ENCODE results near the gene MUC20. TPM values are rescaled to one million over a fixed set of nuclear protein-coding genes. Genes with fewer than 3 reads are reported as not detected.
"Not testable (repeated sequence)": the region's sequence is repeated elsewhere in the genome, so short reads cannot be mapped to it uniquely, and the experiment has no call there.

MUC20 gene
- total RNA-seq, 2 experiments from 2014 or later: 0.20 to 0.65 TPM

DNA sequence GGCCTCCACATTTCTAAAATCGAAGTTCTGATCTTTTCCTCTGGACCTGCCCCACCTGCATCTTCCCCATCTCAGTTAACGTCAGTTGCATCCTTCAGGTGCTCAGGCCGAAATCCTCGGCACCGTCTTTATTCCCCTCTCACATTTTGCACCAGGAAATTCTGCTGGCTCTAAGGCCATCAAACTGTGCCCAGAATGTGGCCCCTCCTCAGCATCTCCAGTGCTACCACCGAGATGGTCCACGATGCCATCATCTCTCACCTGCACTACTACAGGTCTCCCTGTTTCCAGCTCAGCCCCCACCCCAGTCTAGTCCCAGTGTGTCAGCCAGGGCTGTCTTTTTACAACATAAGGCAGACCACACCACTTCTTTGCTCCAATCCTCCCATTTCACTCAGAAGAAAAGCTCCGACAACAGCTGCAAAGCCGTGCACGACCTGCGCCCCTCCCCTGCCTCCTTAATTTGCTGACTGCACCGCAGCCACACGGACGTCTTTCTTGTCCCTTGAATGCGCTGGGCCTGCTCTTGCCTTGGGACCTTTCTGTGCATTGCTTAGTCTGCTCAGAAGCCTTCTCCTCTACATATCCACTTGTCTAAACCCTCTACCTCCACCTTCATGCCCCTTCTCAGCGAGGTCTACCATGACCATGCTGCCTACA, 14.4 kb downstream of the MUC20 start:
- no peaks in the 10 kb centered on the region for H3K36me3 Mint-ChIP-seq (ENCODE audit: low read depth)
- ATAC-seq: no peak

DNA sequence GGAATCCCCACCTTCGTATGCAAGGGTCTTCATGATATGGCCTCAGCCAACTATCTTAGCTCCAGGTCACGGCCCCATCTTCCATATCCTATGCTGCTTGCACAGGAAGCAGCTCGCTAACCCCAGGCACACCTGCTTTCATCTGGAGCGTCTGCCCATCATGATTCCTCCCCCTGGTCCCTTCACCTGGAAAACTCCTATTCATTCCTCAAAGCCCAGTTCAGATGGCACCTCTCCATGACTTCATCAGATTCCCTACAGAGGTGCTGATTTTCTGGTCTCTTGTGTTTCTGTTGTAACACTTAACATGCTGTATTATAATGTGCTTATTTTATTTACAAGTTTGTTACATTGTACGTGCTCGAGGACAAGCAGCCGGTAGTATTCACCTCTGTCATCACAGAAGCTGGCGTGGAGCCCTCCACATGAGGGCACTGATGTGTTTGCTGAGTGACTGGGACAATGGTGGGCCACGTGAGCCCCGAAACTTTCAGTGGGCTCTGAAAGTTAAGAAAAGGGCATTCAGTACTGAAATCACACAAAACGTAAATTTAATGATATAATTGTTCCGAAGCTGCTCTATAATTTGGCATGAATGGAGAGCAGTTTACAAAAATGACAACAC, 16.2 kb downstream of the MUC20 start:
- no peaks in the 10 kb centered on the region for H3K27me3 Mint-ChIP-seq
- POLR2A ChIA-PET: no interaction called here
- H3K4me3 Mint-ChIP-seq: no peak overlapping the region
- CTCF ChIA-PET: interaction anchor here (0.7 to 1.5 kb wide), 3 partner anchors 9 to 10 kb away, joined by 3 to 4 read pairs (median 4); no protein-coding TSS in a partner anchor
- TF ChIP-seq, protein P1, sequence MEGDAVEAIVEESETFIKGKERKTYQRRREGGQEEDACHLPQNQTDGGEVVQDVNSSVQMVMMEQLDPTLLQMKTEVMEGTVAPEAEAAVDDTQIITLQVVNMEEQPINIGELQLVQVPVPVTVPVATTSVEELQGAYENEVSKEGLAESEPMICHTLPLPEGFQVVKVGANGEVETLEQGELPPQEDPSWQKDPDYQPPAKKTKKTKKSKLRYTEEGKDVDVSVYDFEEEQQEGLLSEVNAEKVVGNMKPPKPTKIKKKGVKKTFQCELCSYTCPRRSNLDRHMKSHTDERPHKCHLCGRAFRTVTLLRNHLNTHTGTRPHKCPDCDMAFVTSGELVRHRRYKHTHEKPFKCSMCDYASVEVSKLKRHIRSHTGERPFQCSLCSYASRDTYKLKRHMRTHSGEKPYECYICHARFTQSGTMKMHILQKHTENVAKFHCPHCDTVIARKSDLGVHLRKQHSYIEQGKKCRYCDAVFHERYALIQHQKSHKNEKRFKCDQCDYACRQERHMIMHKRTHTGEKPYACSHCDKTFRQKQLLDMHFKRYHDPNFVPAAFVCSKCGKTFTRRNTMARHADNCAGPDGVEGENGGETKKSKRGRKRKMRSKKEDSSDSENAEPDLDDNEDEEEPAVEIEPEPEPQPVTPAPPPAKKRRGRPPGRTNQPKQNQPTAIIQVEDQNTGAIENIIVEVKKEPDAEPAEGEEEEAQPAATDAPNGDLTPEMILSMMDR (IDR thresholded peaks at IDR 0.05): no peak
- no peak overlapping the region for H3K27ac Mint-ChIP-seq
- intact Hi-C loops (cut with micrococcal nuclease): no loop called here
- no peaks in the 10 kb centered on the region for H3K36me3 Mint-ChIP-seq (ENCODE audit: low read depth)
- no peaks in the 10 kb centered on the region for H3K4me1 Mint-ChIP-seq (ENCODE audit: low read depth)
- DNase-seq (no peak), ATAC-seq (no peak)
- H3K9me3 Mint-ChIP-seq: no peaks in the 10 kb centered on the region

More for the DNA sequence above, 14.4 kb downstream of the MUC20 start:
- Mint-ChIP-seq H3K9me3 (no peaks in the 10 kb centered on the region), H3K27me3 (no peaks in the 10 kb centered on the region), H3K4me1 (ENCODE audit: low read depth) (no peaks in the 10 kb centered on the region), H3K27ac (no peak overlapping the region), H3K4me3 (no peak overlapping the region)
- intact Hi-C loops (cut with micrococcal nuclease): no loop called here
- no peak for DNase-seq
- POLR2A ChIA-PET: no interaction called here
- TF ChIP-seq, protein P1 (IDR thresholded peaks at IDR 0.05): no peak
- CTCF ChIA-PET: no interaction called here

DNA sequence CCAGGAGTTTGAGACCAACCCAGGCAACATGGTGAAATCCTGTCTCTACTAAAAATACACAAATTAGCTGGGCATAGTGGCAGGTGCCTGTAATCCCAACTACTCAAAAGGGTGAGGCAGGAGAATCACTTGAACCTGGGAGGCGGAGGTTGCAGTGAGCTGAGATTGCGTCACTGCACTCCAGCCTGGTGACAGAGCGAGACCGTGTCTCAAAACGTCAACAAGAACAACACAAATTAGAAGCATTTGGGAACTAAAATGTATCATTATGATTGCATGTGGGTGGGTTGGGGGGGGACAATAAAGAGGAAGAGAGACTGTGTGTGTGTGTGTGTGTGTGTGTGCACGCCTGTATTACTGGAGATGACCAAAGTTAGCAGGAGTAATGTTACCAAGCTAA, 17.0 kb downstream of the MUC20 start:
- H3K27ac Mint-ChIP-seq; POLR2A ChIA-PET; DNase-seq; H3K4me1 Mint-ChIP-seq (ENCODE audit: low read depth); H3K27me3 Mint-ChIP-seq; H3K36me3 Mint-ChIP-seq (ENCODE audit: low read depth); H3K4me3 Mint-ChIP-seq; ATAC-seq; intact Hi-C loops (cut with micrococcal nuclease); H3K9me3 Mint-ChIP-seq: not testable (repeated sequence)
- CTCF ChIA-PET: interaction anchor here (0.7 to 1.9 kb wide), 3 partner anchors 8 to 18 kb away, joined by 3 to 5 read pairs (median 4); partner anchors contain the start of gene MUC20

DNA sequence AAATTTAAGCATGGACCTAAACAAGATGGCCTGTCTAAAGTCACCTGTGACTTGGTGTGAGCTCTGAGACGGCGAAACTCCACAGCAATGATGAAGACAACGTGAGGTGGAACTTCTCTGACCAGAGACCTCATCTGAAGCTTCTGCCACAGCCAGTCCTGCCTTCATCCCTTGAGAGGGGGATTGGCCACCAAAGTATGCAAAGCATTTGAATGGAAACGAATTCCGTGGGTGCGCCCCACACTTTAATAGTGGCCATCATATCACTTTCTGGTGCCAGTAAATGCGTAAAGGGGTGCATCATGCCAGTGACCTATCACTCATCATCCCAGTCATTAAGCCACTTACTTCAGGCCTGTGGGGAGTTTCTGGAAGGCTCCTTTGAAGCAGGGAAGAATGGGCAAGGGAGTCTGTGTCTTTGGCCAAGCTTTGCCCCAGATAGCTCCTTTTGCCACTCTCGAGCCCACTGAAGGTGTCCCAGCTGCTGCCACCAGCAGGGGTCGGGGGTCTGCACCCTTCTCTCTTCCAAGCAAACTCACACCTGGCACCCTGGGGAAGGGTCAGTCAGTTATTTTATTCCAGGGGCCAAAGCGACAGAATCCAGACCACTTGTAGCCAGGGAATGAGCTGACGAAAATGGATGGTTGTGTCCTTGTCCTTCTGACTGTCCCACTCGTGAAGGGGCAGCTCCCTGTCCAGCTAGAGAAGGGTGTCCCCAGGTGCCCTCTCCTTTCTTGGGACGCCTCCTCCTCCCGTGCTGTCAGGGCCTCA, 17.7 kb downstream of the MUC20 start:
- intact Hi-C loops (cut with micrococcal nuclease): no loop called here
- no peaks in the 10 kb centered on the region for H3K36me3 Mint-ChIP-seq (ENCODE audit: low read depth)
- peaks cover 2% of the 10 kb centered on the region for H3K27me3 Mint-ChIP-seq
- DNase-seq: no peak
- H3K4me1 Mint-ChIP-seq (ENCODE audit: low read depth): no peaks in the 10 kb centered on the region
- H3K4me3 Mint-ChIP-seq: no peak overlapping the region
- ChIA-PET POLR2A (interaction anchor here (0.6 kb wide), 1 partner anchor 11 kb away, joined by 3 read pairs; no protein-coding TSS in a partner anchor), CTCF (interaction anchor here (1.4 to 1.9 kb wide), 2 partner anchors 18 to 112 kb away, joined by 4 to 5 read pairs; partner anchors contain the start of gene MUC20)
- no peaks in the 10 kb centered on the region for H3K9me3 Mint-ChIP-seq
- TF ChIP-seq, protein P1 (IDR thresholded peaks at IDR 0.05): no peak
- H3K27ac Mint-ChIP-seq: no peak overlapping the region
- no peak for ATAC-seq

DNA sequence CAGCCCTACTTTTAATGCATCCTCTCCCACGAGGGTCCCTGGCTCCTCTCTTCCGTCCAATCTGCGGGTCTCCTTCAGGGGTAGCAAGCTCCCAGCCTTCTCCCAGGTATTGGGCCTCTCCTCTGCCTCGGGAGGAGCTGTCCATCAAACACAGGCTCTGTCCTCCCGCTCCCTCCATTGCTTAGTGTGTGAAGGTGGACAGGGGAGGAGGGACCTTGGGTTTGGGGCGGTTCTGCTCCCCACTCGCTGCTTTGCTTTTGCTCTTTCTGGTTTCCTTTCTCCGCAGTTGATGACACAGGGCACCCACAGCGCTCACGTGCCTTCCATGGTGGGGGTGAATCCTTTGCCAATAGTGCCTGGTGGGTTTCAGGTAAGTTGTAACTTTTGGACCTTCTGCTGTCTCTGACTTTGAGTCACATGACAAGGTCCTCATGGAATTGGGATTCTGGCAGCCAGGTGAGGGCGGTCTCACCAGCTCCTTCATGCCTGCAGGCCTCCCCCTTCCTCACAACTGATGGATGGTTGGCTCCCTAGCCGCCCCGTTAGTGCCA, 18.9 kb downstream of the MUC20 start:
- Mint-ChIP-seq H3K36me3 (ENCODE audit: low read depth) (no peaks in the 10 kb centered on the region), H3K4me1 (ENCODE audit: low read depth) (no peaks in the 10 kb centered on the region), H3K4me3 (no peak overlapping the region), H3K9me3 (no peaks in the 10 kb centered on the region), H3K27me3 (peaks cover 2% of the 10 kb centered on the region), H3K27ac (no peak overlapping the region)
- ChIA-PET CTCF (interaction anchor here (1.4 to 1.9 kb wide), 2 partner anchors 19 to 111 kb away, joined by 4 to 5 read pairs; partner anchors contain the start of gene MUC20), POLR2A (interaction anchor here (1.1 kb wide), 1 partner anchor 9 kb away, joined by 4 read pairs; no protein-coding TSS in a partner anchor)
- intact Hi-C loops (cut with micrococcal nuclease): no loop called here
- no peak for DNase-seq
- ATAC-seq: no peak
- TF ChIP-seq, protein P1 (IDR thresholded peaks at IDR 0.05): no peak
